Measurements from ENCODE around the gene B9D1.

- TF ChIP-seq, protein P1, sequence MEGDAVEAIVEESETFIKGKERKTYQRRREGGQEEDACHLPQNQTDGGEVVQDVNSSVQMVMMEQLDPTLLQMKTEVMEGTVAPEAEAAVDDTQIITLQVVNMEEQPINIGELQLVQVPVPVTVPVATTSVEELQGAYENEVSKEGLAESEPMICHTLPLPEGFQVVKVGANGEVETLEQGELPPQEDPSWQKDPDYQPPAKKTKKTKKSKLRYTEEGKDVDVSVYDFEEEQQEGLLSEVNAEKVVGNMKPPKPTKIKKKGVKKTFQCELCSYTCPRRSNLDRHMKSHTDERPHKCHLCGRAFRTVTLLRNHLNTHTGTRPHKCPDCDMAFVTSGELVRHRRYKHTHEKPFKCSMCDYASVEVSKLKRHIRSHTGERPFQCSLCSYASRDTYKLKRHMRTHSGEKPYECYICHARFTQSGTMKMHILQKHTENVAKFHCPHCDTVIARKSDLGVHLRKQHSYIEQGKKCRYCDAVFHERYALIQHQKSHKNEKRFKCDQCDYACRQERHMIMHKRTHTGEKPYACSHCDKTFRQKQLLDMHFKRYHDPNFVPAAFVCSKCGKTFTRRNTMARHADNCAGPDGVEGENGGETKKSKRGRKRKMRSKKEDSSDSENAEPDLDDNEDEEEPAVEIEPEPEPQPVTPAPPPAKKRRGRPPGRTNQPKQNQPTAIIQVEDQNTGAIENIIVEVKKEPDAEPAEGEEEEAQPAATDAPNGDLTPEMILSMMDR (IDR thresholded peaks at IDR 0.05; ENCODE audit: low read depth, low read length, poor library complexity, severe bottlenecking) = no peak
- TF ChIP-seq EZH2phosphoT487 (IDR thresholded peaks at IDR 0.05; ENCODE audit: borderline replicate concordance, low read length) = no peak
Observed at GRCh38 chr17:19386974-19387920, 24.7 kb upstream of the B9D1 start, which contains the start of gene MFAP4.
